Stimulated activated CD8-positive, alpha-beta memory T cell treated with anti-CD3 and anti-CD28 coated beads, Interleukin-4, amount 100 ng/mL, for 1 hour (primary cell): ENCODE data around the gene HIBCH.
"Not testable (repeated sequence)": the region's sequence is repeated elsewhere in the genome, so short reads cannot be mapped to it uniquely, and the experiment has no call there.

Experiments used
- DNase-seq, 2 donors: peaks; one replicate each; pipeline ENCODE4 v3.0.0-alpha.2; 2020; ENCODE audit warnings: low read depth in 2 of 2, low spot score in 1 of 2

The HIBCH gene

GRCh38 chr2:190255676-190256075 lies 64.0 kb downstream of the HIBCH start:
- no peak for DNase-seq

- DNase-seq, result no peak
These were observed 65.4 kb downstream of the HIBCH start for GRCh38 chr2:190254063-190254850.

GRCh38 chr2:190250421-190250820 lies 69.2 kb downstream of the HIBCH start:
- no peak for DNase-seq

- DNase-seq, result no peak
These were observed 84.0 kb downstream of the HIBCH start for GRCh38 chr2:190235551-190236075.

- DNase-seq, result no peak
These were observed 84.5 kb downstream of the HIBCH start for GRCh38 chr2:190235101-190235500.

GRCh38 chr2:190223989-190224388 lies 95.6 kb downstream of the HIBCH start:
- not testable (repeated sequence) for DNase-seq

- DNase-seq, result not testable (repeated sequence)
These were observed 96.9 kb downstream of the HIBCH start for GRCh38 chr2:190222745-190223144.

GRCh38 chr2:190221429-190221828 lies 98.2 kb downstream of the HIBCH start:
- DNase-seq, result no peak

GRCh38 chr2:190219186-190219585 lies 100.4 kb downstream of the HIBCH start:
- DNase-seq, result no peak

GRCh38 chr2:190217616-190218015 lies 102.0 kb downstream of the HIBCH start:
- no peak for DNase-seq

- no peak for DNase-seq
These were observed 102.8 kb downstream of the HIBCH start for GRCh38 chr2:190216829-190217228.

- DNase-seq, result no peak
These were observed 104.0 kb downstream of the HIBCH start for GRCh38 chr2:190215620-190216019.

- no peak for DNase-seq
These were observed 105.0 kb downstream of the HIBCH start for GRCh38 chr2:190214426-190215194.

GRCh38 chr2:190213441-190214335 lies 105.9 kb downstream of the HIBCH start:
- DNase-seq, result no peak

GRCh38 chr2:190210471-190210870 lies 109.2 kb downstream of the HIBCH start:
- DNase-seq, result no peak

GRCh38 chr2:190209559-190209958 lies 110.1 kb downstream of the HIBCH start:
- no peak for DNase-seq

GRCh38 chr2:190207930-190208329 lies 111.7 kb downstream of the HIBCH start:
- DNase-seq, result no peak

GRCh38 chr2:190205657-190206056 lies 114.0 kb downstream of the HIBCH start:
- DNase-seq, result no peak

- DNase-seq, result no peak
These were observed 117.0 kb downstream of the HIBCH start for GRCh38 chr2:190202604-190203003.

- no peak for DNase-seq
These were observed 117.6 kb downstream of the HIBCH start for GRCh38 chr2:190202018-190202417.

GRCh38 chr2:190200603-190201002 lies 119.0 kb downstream of the HIBCH start:
- no peak for DNase-seq
